A549 (cell line): ENCODE data around the gene MAP3K12. TPM values are rescaled to one million over a fixed set of nuclear protein-coding genes. Genes with fewer than 3 reads are reported as not detected.

ENCODE experiments used
- ATAC-seq, 2 experiments: fragments of 200-7000 bp in 1 of 2; fragments of >200 bp in 1 of 2; cut with Nextera tagmentation in 1 of 2; cut with Tn5 transposase in 1 of 2; 3 replicates each; pipeline versions ENCODE4 v1.8.0 to v1.9.1; 2018 to 2020; ENCODE audit warnings: mild to moderate bottlenecking in 1 of 2, moderate library complexity in 1 of 2
- CTCF ChIA-PET: fragments of 300-600 bp; sonication (Branson Sonifier 250); formaldehyde crosslinking; extraction: SDS; loops from one replicate; lab custom pipeline; 2021; ENCODE audit warnings: antibody characterized with exemption, inconsistent platforms; lab: Yijun Ruan, JAX
- POLR2A ChIA-PET: fragments of 350-600 bp; formaldehyde crosslinking; extraction: SDS; loops from one replicate; lab custom pipeline; 2021; ENCODE audit warnings: antibody characterized with exemption, inconsistent platforms; lab: Yijun Ruan, JAX
- DNase-seq, 2 experiments: peaks; one replicate each; pipeline versions ENCODE4 v3.0.0 to v3.0.0-alpha.2; 2011 to 2016; ENCODE audit warnings: low read depth in 1 of 2, low spot score in 1 of 2
- FAIRE-seq: peaks from 2 replicates; lab custom pipeline; 2011; peaks lifted over from hg19 to GRCh38; lab: Jason Lieb, UNC
- H3K27ac ChIP-seq, 2 experiments: fragments of >200 bp; sonication (Bioruptor Twin); formaldehyde crosslinking; 3 replicates each; pipeline ENCODE4 v1.5.1; 2016 to 2017
- H3K4me1 ChIP-seq: fragments of >200 bp; sonication (Bioruptor Twin); formaldehyde crosslinking; 3 replicates; pipeline ENCODE4 v1.6.1; 2016
- H3K4me2 ChIP-seq: fragments of >200 bp; sonication (Bioruptor Twin); formaldehyde crosslinking; 3 replicates; pipeline ENCODE4 v1.6.1; 2016
- H3K4me3 ChIP-seq: fragments of >200 bp; sonication (Bioruptor Twin); formaldehyde crosslinking; 3 replicates; pipeline ENCODE4 v1.5.1; 2016
- H3K9me3 ChIP-seq: fragments of >200 bp; sonication (Bioruptor Twin); formaldehyde crosslinking; 3 replicates; pipeline ENCODE4 v1.6.1; 2016
- BCL3 ChIP-seq: fragments of >200 bp; sonication (Bioruptor Twin); formaldehyde crosslinking; IDR thresholded peaks from 3 replicates; pipeline ENCODE4 v1.6.1; 2016
- CBX2 ChIP-seq: fragments of 200-600 bp; sonication (generic); IDR thresholded peaks from 2 replicates; pipeline ENCODE4 v1.6.1; 2016; ENCODE audit warnings: low read depth, mild to moderate bottlenecking, borderline replicate concordance
- GATA3 ChIP-seq: IDR thresholded peaks from 2 replicates; pipeline ENCODE4 v1.6.1; 2012; ENCODE audit warnings: borderline replicate concordance
- HOXB13 ChIP-seq: fragments of 250-450 bp; sonication (Bioruptor Pico); IDR thresholded peaks from 2 replicates; pipeline ENCODE4 v1.5.0; 2020; ENCODE audit warnings: low read depth, mild to moderate bottlenecking, moderate library complexity
- JUN ChIP-seq, 2 experiments: fragments of >200 bp; sonication (Bioruptor Twin); formaldehyde crosslinking; IDR thresholded peaks; 2 replicates in 1 of 2; 3 replicates in 1 of 2; pipeline ENCODE4 v1.6.1; 2016 to 2017
- JUNB ChIP-seq: fragments of >200 bp; sonication (Bioruptor Twin); formaldehyde crosslinking; IDR thresholded peaks from 2 replicates; pipeline ENCODE4 v1.6.1; 2016
- KDM1A ChIP-seq: fragments of 200-600 bp; sonication (generic); IDR thresholded peaks from 2 replicates; pipeline ENCODE4 v1.6.1; 2016; ENCODE audit warnings: low read depth, mild to moderate bottlenecking
- MAFK ChIP-seq: fragments of 450-650 bp; IDR thresholded peaks from 2 replicates; pipeline ENCODE4 v1.6.1; 2014; ENCODE audit not compliant: partially characterized antibody
- MAZ ChIP-seq: fragments of 150-350 bp; IDR thresholded peaks from 2 replicates; pipeline ENCODE4 v1.6.1; 2014; ENCODE audit warnings: antibody characterized with exemption, low read depth, low read length, borderline replicate concordance
- MYC ChIP-seq: IDR thresholded peaks from 2 replicates; pipeline ENCODE4 v1.6.1; 2012; ENCODE audit warnings: mild to moderate bottlenecking, inconsistent platforms, low read length, improper control_type of control experiment, borderline replicate concordance
- NPAS2 ChIP-seq: fragments of 250-450 bp; sonication (Bioruptor Pico); IDR thresholded peaks from 2 replicates; pipeline ENCODE4 v1.8.0; 2022; ENCODE audit warnings: mild to moderate bottlenecking, moderate library complexity, borderline replicate concordance
- POLR2AphosphoS2 ChIP-seq: conservative IDR thresholded peaks from 2 replicates; pipeline ENCODE4 v1.6.1; 2012; ENCODE audit warnings: low read length, improper control_type of control experiment, inconsistent platforms
- REST ChIP-seq: fragments of 200-600 bp; sonication (generic); IDR thresholded peaks from 2 replicates; pipeline ENCODE4 v1.6.1; 2016; ENCODE audit warnings: antibody characterized with exemption, mild to moderate bottlenecking, moderate library complexity
- RFX5 ChIP-seq: fragments of 450-650 bp; IDR thresholded peaks from 2 replicates; pipeline ENCODE4 v1.7.1; 2014; ENCODE audit warnings: antibody characterized with exemption, mild to moderate bottlenecking, moderate library complexity
- TFCP2L1 ChIP-seq: fragments of 250-450 bp; sonication (Bioruptor Pico); IDR thresholded peaks from 2 replicates; pipeline ENCODE4 v1.5.0; 2021; ENCODE audit warnings: mild to moderate bottlenecking
- ZNF302 ChIP-seq: fragments of 250-450 bp; sonication (Bioruptor Pico); IDR thresholded peaks from 2 replicates; pipeline ENCODE4 v1.9.0; 2021; ENCODE audit warnings: inconsistent platforms, mild to moderate bottlenecking, moderate library complexity
- WGBS: methylation state at CpG from one replicate; pipeline ENCODE4 v1.1.6; 2017; ENCODE audit errors: missing lambda C conversion rate; 5-methylcytosine and 5-hydroxymethylcytosine counted together
- polyA plus RNA-seq, 4 experiments: library from polyadenylated mRNA; depleted of rRNA in 3 of 4; stranded (reverse); fragments of >200 nt; fragmentation: RNase III in 1 of 4; extraction: RNeasy Plus Mini Kit Qiagen cat#74134 plus additional on column Dnase treatment in 1 of 4; gene quantifications; 2 replicates in 3 of 4; 3 replicates in 1 of 4; pipeline ENCODE4 v1.2.3, GENCODE V29; 2011 to 2017
- TF ChIP-seq, protein P1 (sequence below): fragments of 250-450 bp; sonication (Bioruptor Pico); IDR thresholded peaks from 2 replicates; pipeline ENCODE4 v1.5.0; 2020; ENCODE audit warnings: low read depth, mild to moderate bottlenecking, moderate library complexity

MAP3K12 gene
- polyA plus RNA-seq, 2 of the 4 experiments (the other 2 are of a cell fraction), result 18.7 to 21.9 TPM

DNA sequence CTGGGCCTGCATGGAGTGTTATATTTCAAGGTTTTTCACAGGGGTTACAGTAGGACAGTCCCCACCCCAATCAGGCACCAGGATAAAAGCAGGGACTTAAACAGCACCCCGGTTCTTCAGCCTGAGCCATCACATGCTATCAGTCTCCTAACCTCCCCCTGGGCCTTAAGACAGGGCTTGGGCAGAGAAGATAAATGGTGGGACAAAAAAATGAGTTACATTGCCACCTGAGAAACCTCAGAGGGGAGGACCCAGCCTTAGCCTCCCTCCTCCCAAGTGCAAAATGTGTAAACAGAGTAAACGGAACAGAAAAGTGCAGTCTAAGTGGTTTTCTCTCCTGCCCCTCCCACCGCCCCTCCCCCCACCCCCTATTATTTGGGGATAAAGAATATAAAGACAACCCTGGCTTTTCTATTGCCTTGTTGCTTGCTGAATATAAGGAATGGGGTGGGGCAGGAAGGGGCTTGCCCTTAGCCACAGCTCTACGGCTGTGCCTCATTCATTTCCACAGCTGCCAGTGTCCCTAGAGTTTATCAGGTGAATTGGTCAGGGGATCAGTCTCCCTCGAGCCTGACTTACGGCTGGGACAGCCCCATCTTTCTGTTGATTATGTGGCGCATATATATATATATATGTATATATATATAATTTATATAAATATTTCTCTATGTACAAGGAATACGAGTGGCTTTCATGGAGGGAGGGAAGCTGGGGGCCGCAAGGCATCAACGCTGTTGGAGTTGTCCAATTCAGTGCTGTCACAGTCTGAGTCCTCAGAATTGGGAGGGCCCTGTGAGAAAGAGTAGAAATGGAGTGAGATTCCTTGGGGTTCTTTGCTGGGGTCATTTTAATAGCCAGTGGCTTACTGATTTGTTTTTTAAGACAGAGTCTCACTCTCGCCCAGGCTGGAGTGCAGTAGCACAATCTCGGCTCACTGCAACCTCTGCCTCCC is 18.5 kb downstream of the MAP3K12 start:
- H3K4me2 ChIP-seq, result no peak overlapping the region
- TF ChIP-seq JUN (IDR thresholded peaks at IDR 0.05), result peak in 1 of 2 experiments; percentile 44; a peak in 1 of 5 replicates
- no peak for TF ChIP-seq RFX5
- no peak for TF ChIP-seq MYC
- TF ChIP-seq, protein P1, sequence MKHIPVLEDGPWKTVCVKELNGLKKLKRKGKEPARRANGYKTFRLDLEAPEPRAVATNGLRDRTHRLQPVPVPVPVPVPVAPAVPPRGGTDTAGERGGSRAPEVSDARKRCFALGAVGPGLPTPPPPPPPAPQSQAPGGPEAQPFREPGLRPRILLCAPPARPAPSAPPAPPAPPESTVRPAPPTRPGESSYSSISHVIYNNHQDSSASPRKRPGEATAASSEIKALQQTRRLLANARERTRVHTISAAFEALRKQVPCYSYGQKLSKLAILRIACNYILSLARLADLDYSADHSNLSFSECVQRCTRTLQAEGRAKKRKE (CRISPR knock-in tag), result no peak
- peak; percentile 36; the same call in 1 of the 2 replicates for TF ChIP-seq TFCP2L1 (CRISPR knock-in tag)
- peak; percentile 90 for TF ChIP-seq POLR2AphosphoS2
- DNase-seq (no peak), ATAC-seq (no peak), FAIRE-seq (no peak)
- H3K4me3 ChIP-seq, result no peak overlapping the region
- ChIA-PET CTCF (interaction anchor here (0.9 to 3.4 kb wide), 8 partner anchors 9 to 160 kb away, joined by 3 to 24 read pairs (median 8); partner anchors contain the start of genes AAAS and NPFF), POLR2A (interaction anchor here (0.7 to 6.9 kb wide), 5 partner anchors 8 to 159 kb away, joined by 3 to 34 read pairs (median 10); partner anchors contain the start of genes AAAS, MAP3K12 and TARBP2)
- H3K4me1 ChIP-seq, result peaks cover 49% of the 10 kb centered on the region
- no peaks in the 10 kb centered on the region for H3K9me3 ChIP-seq
- no peak overlapping the region for H3K27ac ChIP-seq
- WGBS, result 73% methylated on average over 12 of the region's 12 CpGs

- DNase-seq, result no peak
- TF ChIP-seq ZNF302 (CRISPR knock-in tag) (no peak), REST (no peak), TFCP2L1 (CRISPR knock-in tag) (no peak), NPAS2 (no peak), KDM1A (no peak), MAZ (no peak), HOXB13 (CRISPR knock-in tag) (no peak), JUNB (no peak), BCL3 (0 out of 3 replicates have a peak, but pooled peaks have one; percentile 22), CBX2 (no peak), MAFK (peak; percentile 81), GATA3 (no peak)
- 92% methylated on average over 5 of the region's 5 CpGs for WGBS
- Histone ChIP-seq H3K9me3 (no peaks in the 10 kb centered on the region), H3K4me2 (no peak overlapping the region), H3K4me1 (peaks cover 56% of the 10 kb centered on the region), H3K4me3 (no peak overlapping the region), H3K27ac (no peak overlapping the region)
- ChIA-PET CTCF (interaction anchor here (0.7 to 5.0 kb wide), 6 partner anchors 9 to 267 kb away, joined by 3 to 46 read pairs (median 5); no protein-coding TSS in a partner anchor), POLR2A (interaction anchor here (1.2 to 2.7 kb wide), 2 partner anchors 21 to 127 kb away, joined by 3 to 10 read pairs; partner anchors contain the start of gene TARBP2)
- no peak for ATAC-seq
- no peak for FAIRE-seq
Observed at GRCh38 chr12:53479331-53479730, 19.9 kb downstream of the MAP3K12 start.
